OCI-LY1 (cell line): ENCODE results near the gene IDNK.

ENCODE experiments used
- H2AFZ ChIP-seq: fragments of 200-600 bp; sonication (generic), shearing (Covaris generic); 2 replicates; pipeline ENCODE4 v1.6.0; 2014; ENCODE audit warnings: antibody characterized with exemption, mild to moderate bottlenecking, low read length
- H3F3A ChIP-seq: fragments of 200-600 bp; sonication (generic), shearing (Covaris generic); 2 replicates; pipeline ENCODE4 v1.6.0; 2014; ENCODE audit warnings: mild to moderate bottlenecking, antibody characterized with exemption, low read length, moderate library complexity; ENCODE audit not compliant: insufficient read depth
- H3K27ac ChIP-seq: fragments of 200-600 bp; sonication (generic); 2 replicates; pipeline ENCODE4 v1.5.1; 2014; ENCODE audit warnings: low read length, mixed run types, mild to moderate bottlenecking, low read depth; ENCODE audit not compliant: poor library complexity, severe bottlenecking
- H3K27me3 ChIP-seq: fragments of 200-600 bp; sonication (generic); 2 replicates; pipeline ENCODE4 v1.6.0; 2014; ENCODE audit warnings: antibody characterized with exemption, mild to moderate bottlenecking, low read length, moderate library complexity; ENCODE audit not compliant: insufficient read depth
- H3K36me3 ChIP-seq: fragments of 200-600 bp; sonication (generic); 2 replicates; pipeline ENCODE4 v1.6.1; 2014; ENCODE audit warnings: mild to moderate bottlenecking, antibody characterized with exemption, low read length, moderate library complexity, mixed read lengths; ENCODE audit not compliant: insufficient read depth
- H3K4me1 ChIP-seq: fragments of 200-600 bp; sonication (generic); 2 replicates; pipeline ENCODE4 v1.5.1; 2014; ENCODE audit warnings: mild to moderate bottlenecking, low read length, moderate library complexity; ENCODE audit not compliant: insufficient read depth, severe bottlenecking
- H3K4me2 ChIP-seq: fragments of 200-600 bp; sonication (generic), shearing (Covaris generic); 2 replicates; pipeline ENCODE4 v1.6.1; 2014; ENCODE audit warnings: low read length
- H3K4me3 ChIP-seq: fragments of 200-600 bp; sonication (generic); 2 replicates; pipeline ENCODE4 v1.5.1; 2014; ENCODE audit warnings: low read length, low read depth, mild to moderate bottlenecking, mixed read lengths; ENCODE audit not compliant: poor library complexity, severe bottlenecking
- H3K79me2 ChIP-seq: fragments of 200-600 bp; shearing (Covaris generic); 2 replicates; pipeline ENCODE4 v1.6.1; 2016; ENCODE audit warnings: mixed run types, low read length, mixed read lengths; ENCODE audit not compliant: insufficient read depth
- H3K9ac ChIP-seq: fragments of 200-600 bp; sonication (generic), shearing (Covaris generic); 2 replicates; pipeline ENCODE4 v1.6.1; 2014; ENCODE audit warnings: mild to moderate bottlenecking, low read length, mixed read lengths
- H3K9me2 ChIP-seq: fragments of 200-600 bp; sonication (generic), shearing (Covaris generic); 2 replicates; pipeline ENCODE4 v1.6.1; 2014; ENCODE audit warnings: low read depth, mild to moderate bottlenecking, low read length, mixed read lengths
- H3K9me3 ChIP-seq: fragments of 200-600 bp; shearing (Covaris generic); 2 replicates; pipeline ENCODE4 v1.6.1; 2014; ENCODE audit warnings: low read length, mixed read lengths
- H4K20me1 ChIP-seq: fragments of 200-600 bp; sonication (generic), shearing (Covaris generic); 2 replicates; pipeline ENCODE4 v1.6.0; 2016; ENCODE audit warnings: mild to moderate bottlenecking, low read length; ENCODE audit not compliant: insufficient read depth
- EZH2 ChIP-seq: fragments of 200-600 bp; sonication (generic), shearing (Covaris generic); IDR thresholded peaks from 2 replicates; pipeline ENCODE4 v1.8.0; 2017; ENCODE audit warnings: borderline replicate concordance, mixed run types, mild to moderate bottlenecking, antibody characterized with exemption, low read length, moderate library complexity, mixed read lengths
- TF ChIP-seq, protein P1 (sequence below): fragments of 200-600 bp; sonication (generic), shearing (Covaris generic); IDR thresholded peaks from 2 replicates; pipeline ENCODE4 v1.5.1; 2017; ENCODE audit warnings: mild to moderate bottlenecking, antibody characterized with exemption, low read length, moderate library complexity, mixed read lengths

IDNK gene

DNA sequence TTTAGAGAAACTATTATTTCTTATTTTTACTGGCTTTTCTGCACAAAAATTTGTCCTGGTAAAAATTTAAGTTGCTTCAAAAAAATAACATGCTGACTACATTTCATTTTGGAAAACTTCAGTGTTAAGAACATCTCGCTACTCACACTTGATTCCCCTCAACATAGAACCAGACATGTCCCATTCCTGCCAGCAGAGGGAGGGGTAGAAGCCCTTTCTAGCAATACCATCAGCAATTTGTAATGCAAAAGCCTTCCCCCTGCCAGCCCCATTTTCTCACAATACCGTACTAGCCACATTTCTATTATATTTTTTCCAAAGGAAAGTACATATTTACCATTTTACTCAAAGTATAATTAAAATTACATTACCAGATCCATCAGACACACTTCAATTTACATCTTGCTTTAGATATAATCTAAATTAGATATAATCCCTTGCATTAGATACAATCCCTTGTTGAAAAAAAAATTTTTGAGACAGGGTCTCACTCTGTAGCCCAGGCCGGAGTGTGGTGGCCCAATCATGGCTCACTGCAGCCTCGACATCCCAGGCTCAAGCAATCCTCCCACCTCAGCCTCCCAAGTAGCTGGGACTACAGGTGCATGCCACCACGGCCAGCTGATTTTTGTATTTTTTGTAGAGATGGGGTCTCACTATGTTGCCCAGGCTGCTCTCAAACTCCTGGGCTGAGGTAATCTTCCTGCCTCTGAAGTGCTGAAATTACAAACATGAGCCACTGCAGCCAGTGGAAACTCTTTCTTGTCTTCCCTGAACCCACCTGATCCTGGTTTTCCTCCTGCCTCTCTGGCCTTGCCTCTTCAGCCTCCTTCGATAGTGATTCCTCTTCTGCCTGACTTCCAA is 39.6 kb upstream of the IDNK start:
- no peak for TF ChIP-seq EZH2
- TF ChIP-seq, protein P1, sequence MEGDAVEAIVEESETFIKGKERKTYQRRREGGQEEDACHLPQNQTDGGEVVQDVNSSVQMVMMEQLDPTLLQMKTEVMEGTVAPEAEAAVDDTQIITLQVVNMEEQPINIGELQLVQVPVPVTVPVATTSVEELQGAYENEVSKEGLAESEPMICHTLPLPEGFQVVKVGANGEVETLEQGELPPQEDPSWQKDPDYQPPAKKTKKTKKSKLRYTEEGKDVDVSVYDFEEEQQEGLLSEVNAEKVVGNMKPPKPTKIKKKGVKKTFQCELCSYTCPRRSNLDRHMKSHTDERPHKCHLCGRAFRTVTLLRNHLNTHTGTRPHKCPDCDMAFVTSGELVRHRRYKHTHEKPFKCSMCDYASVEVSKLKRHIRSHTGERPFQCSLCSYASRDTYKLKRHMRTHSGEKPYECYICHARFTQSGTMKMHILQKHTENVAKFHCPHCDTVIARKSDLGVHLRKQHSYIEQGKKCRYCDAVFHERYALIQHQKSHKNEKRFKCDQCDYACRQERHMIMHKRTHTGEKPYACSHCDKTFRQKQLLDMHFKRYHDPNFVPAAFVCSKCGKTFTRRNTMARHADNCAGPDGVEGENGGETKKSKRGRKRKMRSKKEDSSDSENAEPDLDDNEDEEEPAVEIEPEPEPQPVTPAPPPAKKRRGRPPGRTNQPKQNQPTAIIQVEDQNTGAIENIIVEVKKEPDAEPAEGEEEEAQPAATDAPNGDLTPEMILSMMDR: peak; percentile 60
- Histone ChIP-seq H3F3A (no peaks in the 10 kb centered on the region), H3K4me1 (no peaks in the 10 kb centered on the region)

DNA sequence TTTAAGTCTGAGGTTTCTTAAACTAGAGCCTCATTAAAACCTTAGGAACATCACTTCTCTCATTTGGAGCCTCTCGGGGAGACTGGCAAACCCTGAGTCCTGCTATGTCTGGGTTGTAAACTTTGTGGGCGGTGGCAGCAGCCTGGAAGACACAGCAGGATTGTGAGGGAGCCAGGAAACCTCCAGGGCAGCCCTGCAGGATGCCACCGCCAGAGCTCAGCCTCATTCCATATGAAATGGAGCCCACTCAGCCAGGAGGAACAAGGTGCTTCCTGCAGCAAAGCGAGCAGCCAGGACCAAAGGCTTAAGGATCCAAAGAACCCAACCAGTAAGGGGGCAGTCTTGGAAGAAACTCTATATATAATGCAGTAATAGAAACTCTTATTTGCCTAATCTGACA is 37.9 kb upstream of the IDNK start:
- Histone ChIP-seq H3K9me2 (no peaks in the 10 kb centered on the region), H3F3A (no peaks in the 10 kb centered on the region), H3K4me2 (no peak overlapping the region), H3K4me3 (no peak overlapping the region), H3K27ac (no peak overlapping the region), H2AFZ (no peak overlapping the region), H4K20me1 (no peaks in the 10 kb centered on the region), H3K4me1 (no peaks in the 10 kb centered on the region), H3K9me3 (no peaks in the 10 kb centered on the region), H3K27me3 (no peaks in the 10 kb centered on the region), H3K9ac (no peak overlapping the region), H3K36me3 (no peaks in the 10 kb centered on the region), H3K79me2 (no peaks in the 10 kb centered on the region)
- TF ChIP-seq EZH2: no peak
- TF ChIP-seq, protein P1: no peak

More for the DNA sequence above, 39.6 kb upstream of the IDNK start:
- no peak overlapping the region for H2AFZ ChIP-seq
- no peak overlapping the region for H3K9ac ChIP-seq
- no peaks in the 10 kb centered on the region for H3K9me2 ChIP-seq
- H3K36me3 ChIP-seq: no peaks in the 10 kb centered on the region
- H3K4me2 ChIP-seq: no peak overlapping the region
- no peaks in the 10 kb centered on the region for H4K20me1 ChIP-seq
- 0 out of 2 replicates have a peak, but pooled peaks cover 4% of the 10 kb centered on the region for H3K9me3 ChIP-seq
- no peak overlapping the region for H3K4me3 ChIP-seq
- no peaks in the 10 kb centered on the region for H3K27me3 ChIP-seq
- no peaks in the 10 kb centered on the region for H3K79me2 ChIP-seq
- no peak overlapping the region for H3K27ac ChIP-seq

DNA sequence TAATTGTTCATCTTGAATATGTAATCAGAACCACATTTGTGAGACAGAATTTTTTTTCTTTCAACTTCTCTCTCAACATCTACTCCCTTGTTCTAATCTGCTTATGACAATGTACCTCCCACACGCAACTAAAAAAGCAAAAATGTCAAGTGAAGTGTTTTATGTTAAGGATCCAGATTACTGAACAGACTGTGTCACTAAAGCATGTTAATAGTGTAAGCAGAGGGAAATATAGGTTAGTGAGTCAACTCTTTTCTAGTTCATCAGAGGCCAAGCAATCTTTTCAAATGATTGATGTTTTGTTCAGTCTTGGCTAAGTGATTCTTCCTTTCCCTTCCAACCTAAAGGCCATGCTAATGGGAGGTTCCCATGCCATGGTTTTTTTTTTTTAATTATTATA is 34.7 kb upstream of the IDNK start:
- Histone ChIP-seq H3K4me2 (no peak overlapping the region), H3K36me3 (no peaks in the 10 kb centered on the region), H3K9me3 (no peaks in the 10 kb centered on the region), H3K27me3 (no peaks in the 10 kb centered on the region), H3K79me2 (no peaks in the 10 kb centered on the region), H4K20me1 (no peaks in the 10 kb centered on the region), H3K9me2 (no peaks in the 10 kb centered on the region), H2AFZ (no peak overlapping the region), H3K4me3 (no peak overlapping the region), H3F3A (no peaks in the 10 kb centered on the region), H3K27ac (no peak overlapping the region), H3K9ac (no peak overlapping the region), H3K4me1 (no peaks in the 10 kb centered on the region)
- no peak for TF ChIP-seq EZH2
- TF ChIP-seq, protein P1: no peak
